Kidney epithelial cell (primary cell): ENCODE measurements around the gene FBLL1. TPM values are rescaled to one million over a fixed set of nuclear protein-coding genes. Genes with fewer than 3 reads are reported as not detected.
"Not testable (repeated sequence)": the region's sequence is repeated elsewhere in the genome, so short reads cannot be mapped to it uniquely, and the experiment has no call there.

Experiments used
- DNase-seq: peaks from one replicate; pipeline ENCODE4 v3.0.0-alpha.2; 2010; ENCODE audit warnings: low read depth
- H3K27me3 ChIP-seq: 2 replicates; pipeline ENCODE4 v1.6.0; 2011; ENCODE audit warnings: low read length; ENCODE audit not compliant: control insufficient read depth, insufficient read depth
- H3K36me3 ChIP-seq: 2 replicates; pipeline ENCODE4 v1.5.1; 2011; ENCODE audit warnings: low read length; ENCODE audit not compliant: control insufficient read depth, insufficient read depth
- H3K4me3 ChIP-seq: 2 replicates; pipeline ENCODE4 v1.5.1; 2011; ENCODE audit warnings: low read depth, mild to moderate bottlenecking, control low read depth, low read length
- total RNA-seq: library from RNA; depleted of rRNA; stranded (reverse); fragments of >200 nt; gene quantifications from 2 replicates; pipeline ENCODE4 v1.2.3, GENCODE V29; 2015
- TF ChIP-seq, protein P1 (sequence below): IDR thresholded peaks from 2 replicates; pipeline ENCODE4 v1.5.1; 2011; ENCODE audit warnings: mild to moderate bottlenecking, moderate library complexity, low read length, control low read depth, inconsistent platforms; ENCODE audit not compliant: insufficient read depth, poor library complexity, severe bottlenecking

Gene FBLL1
- total RNA-seq, 1 donor from 2014 or later, result 0.84 TPM

DNA sequence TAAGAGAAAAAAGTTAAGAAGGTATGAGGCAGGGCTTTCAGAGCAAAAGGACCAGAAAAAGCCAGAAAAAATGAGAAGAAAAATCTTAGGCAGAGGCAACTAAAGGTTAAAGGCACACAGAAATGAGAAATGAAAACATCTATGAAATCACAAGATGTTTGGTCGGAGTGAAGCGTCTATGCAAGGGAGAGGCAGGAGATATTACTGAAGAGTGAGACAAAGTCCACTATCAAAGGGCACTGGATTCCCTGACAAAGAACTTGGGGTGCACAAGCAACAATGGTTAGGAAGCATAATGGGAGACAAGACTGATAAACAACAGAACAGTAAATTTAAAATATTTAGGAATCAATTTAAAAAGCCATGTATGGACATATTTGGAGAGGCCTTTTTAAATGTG lies 33.2 kb downstream of the FBLL1 start:
- Histone ChIP-seq H3K36me3 (no peaks in the 10 kb centered on the region), H3K4me3 (no peak overlapping the region), H3K27me3 (no peaks in the 10 kb centered on the region)
- no peak for DNase-seq
- TF ChIP-seq, protein P1, sequence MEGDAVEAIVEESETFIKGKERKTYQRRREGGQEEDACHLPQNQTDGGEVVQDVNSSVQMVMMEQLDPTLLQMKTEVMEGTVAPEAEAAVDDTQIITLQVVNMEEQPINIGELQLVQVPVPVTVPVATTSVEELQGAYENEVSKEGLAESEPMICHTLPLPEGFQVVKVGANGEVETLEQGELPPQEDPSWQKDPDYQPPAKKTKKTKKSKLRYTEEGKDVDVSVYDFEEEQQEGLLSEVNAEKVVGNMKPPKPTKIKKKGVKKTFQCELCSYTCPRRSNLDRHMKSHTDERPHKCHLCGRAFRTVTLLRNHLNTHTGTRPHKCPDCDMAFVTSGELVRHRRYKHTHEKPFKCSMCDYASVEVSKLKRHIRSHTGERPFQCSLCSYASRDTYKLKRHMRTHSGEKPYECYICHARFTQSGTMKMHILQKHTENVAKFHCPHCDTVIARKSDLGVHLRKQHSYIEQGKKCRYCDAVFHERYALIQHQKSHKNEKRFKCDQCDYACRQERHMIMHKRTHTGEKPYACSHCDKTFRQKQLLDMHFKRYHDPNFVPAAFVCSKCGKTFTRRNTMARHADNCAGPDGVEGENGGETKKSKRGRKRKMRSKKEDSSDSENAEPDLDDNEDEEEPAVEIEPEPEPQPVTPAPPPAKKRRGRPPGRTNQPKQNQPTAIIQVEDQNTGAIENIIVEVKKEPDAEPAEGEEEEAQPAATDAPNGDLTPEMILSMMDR, result no peak

DNA sequence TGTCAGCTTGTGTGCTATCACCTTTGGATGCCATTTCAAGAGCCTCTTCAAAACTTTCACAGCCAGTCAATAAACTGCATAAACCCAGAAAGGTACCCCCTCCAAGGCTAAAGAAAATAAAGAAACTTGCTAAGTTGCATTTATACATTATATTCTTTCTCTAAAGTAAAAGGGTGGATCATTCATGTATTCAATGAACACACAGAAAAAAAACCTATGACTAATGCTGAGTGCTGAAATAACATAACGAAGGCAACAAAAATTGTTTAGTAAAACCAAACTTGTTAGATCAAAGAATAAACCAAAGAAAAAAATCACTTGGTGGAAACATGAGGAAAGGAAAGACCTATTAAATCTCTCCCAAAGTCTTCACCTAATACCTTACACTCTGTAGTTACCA lies 34.9 kb downstream of the FBLL1 start:
- no peak for DNase-seq
- Histone ChIP-seq H3K27me3 (no peaks in the 10 kb centered on the region), H3K36me3 (no peaks in the 10 kb centered on the region), H3K4me3 (no peak overlapping the region)
- TF ChIP-seq, protein P1, result no peak

DNA sequence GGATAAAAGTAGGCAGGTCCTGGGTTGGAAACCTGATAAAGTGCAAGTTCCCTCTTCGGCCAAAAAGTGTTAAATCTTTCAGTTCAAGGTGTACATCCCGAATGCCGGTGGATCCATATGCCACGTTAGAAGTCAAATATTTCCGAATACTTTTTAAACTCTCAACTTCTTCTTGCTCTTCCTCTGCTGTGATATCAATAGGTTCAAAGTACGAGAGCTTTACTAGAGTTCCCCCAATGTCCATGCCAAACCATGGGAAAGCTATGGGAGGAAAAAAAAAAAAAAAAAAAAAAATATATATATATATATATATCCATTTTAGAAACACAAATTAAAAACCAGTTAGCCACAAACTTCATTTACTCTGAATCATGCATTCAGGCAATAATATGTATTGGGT lies 39.6 kb downstream of the FBLL1 start:
- TF ChIP-seq, protein P1, result no peak
- H3K4me3 ChIP-seq, result no peak overlapping the region
- no peaks in the 10 kb centered on the region for H3K36me3 ChIP-seq
- no peaks in the 10 kb centered on the region for H3K27me3 ChIP-seq
- no peak for DNase-seq

DNA sequence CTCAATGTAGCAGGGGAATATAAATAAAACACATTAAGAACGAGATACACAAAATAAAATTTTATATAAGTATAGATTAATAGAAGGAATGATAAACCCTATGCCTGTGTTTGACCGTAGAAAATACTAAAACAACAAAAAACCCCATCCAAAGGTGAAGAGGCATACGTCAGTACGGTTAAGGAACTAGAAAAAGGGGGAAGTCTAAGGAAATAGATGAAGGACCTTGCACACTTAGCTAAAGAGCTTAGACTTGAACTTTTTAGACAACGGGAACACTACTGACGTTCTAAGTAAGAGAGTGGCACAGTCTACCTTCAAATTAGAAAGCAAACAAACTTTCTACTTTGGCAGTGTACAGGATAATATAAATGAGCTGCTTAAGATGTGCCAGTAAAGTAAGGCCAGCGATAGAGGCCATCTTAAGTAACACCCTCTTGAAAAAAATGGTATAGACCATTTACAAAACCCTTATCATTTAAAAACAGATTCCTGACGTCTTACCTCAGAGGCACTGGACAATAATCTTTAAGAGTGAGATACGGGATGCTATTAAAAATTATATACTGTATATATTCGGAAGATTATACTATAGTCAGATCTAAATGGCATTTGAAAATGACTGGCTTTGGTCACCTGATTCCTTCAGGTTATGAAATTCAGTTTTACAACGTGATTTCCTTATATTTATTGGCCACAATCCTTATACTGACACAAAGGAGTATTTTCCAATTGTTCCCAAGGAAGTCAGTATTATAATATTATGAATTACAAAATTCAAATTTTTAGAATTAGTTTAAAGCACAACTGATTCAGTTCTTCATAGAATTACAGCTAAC lies 41.6 kb downstream of the FBLL1 start:
- Histone ChIP-seq H3K36me3 (no peaks in the 10 kb centered on the region), H3K4me3 (no peak overlapping the region), H3K27me3 (no peaks in the 10 kb centered on the region)
- DNase-seq, result no peak
- TF ChIP-seq, protein P1, result no peak

DNA sequence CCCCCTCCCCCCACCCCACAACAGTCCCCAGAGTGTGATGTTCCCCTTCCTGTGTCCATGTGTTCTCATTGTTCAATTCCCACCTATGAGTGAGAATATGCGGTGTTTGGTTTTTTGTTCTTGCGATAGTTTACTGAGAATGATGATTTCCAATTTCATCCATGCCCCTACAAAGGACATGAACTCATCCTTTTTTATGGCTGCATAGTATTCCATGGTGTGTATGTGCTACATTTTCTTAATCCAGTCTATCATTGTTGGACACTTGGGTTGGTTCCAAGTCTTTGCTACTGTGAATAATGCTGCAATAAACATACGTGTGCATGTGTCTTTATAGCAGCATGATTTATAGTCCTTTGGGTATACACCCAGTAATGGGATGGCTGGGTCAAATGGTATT lies 44.6 kb downstream of the FBLL1 start:
- H3K27me3 ChIP-seq, result not testable (repeated sequence)

DNA sequence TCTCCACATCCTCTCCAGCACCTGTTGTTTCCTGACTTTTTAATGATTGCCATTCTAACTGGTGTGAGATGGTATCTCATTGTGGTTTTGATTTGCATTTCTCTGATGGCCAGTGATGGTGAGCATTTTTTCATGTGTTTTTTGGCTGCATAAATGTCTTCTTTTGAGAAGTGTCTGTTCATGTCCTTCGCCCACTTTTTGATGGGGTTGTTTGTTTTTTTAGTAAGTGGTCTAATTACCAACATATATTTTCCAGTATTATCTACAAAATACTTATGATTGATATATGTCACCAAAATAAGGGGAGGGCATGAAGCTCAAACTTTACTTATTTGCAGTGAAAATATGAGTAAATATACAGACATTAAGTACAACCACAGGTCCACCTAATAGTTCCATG lies 45.1 kb downstream of the FBLL1 start:
- not testable (repeated sequence) for H3K36me3 ChIP-seq, DNase-seq, H3K27me3 ChIP-seq, H3K4me3 ChIP-seq

More for the DNA sequence above, 44.6 kb downstream of the FBLL1 start:
- H3K4me3 ChIP-seq, H3K36me3 ChIP-seq, DNase-seq: not testable (repeated sequence)
